Esophagus muscularis mucosa (tissue), 4 donors: ENCODE data around the gene PUM2. TPM values are rescaled to one million over a fixed set of nuclear protein-coding genes. Genes with fewer than 3 reads are reported as not detected.

ENCODE experiments used
- DNase-seq: peaks from one replicate; pipeline ENCODE4 v3.0.0-alpha.2; 2017; ENCODE audit errors: extremely low spot score
- H3K27ac ChIP-seq, 4 donors: fragments of 200-600 bp; sonication (generic); replicated peaks in 1 of 4; 1 replicate in 3 of 4; 2 replicates in 1 of 4; pipeline ENCODE4 v1.5.1; 2016 to 2019; ENCODE audit warnings: mild to moderate bottlenecking in 1 of 4
- H3K27me3 ChIP-seq, 4 donors: fragments of 200-600 bp; sonication (generic); one replicate each; pipeline versions ENCODE4 v1.5.1 to v1.6.0; 2016 to 2019
- H3K36me3 ChIP-seq, 4 donors: fragments of 200-600 bp; sonication (generic); one replicate each; pipeline ENCODE4 v1.5.1; 2016 to 2019
- H3K4me1 ChIP-seq, 4 donors: fragments of 200-600 bp; sonication (generic); one replicate each; pipeline ENCODE4 v1.5.1; 2016 to 2019
- H3K4me3 ChIP-seq, 4 donors: fragments of 200-600 bp; sonication (generic); 1 replicate in 2 of 4; 2 replicates in 2 of 4; pipeline ENCODE4 v1.5.1; 2016 to 2019; ENCODE audit warnings: mild to moderate bottlenecking in 4 of 4, moderate library complexity in 1 of 4
- H3K9me3 ChIP-seq, 4 donors: fragments of 200-600 bp; sonication (generic); 1 replicate in 3 of 4; 2 replicates in 1 of 4; pipeline ENCODE4 v1.5.1; 2016 to 2019
- EP300 ChIP-seq: sonication (generic); formaldehyde crosslinking; IDR thresholded peaks from one replicate; pipeline ENCODE4 v1.6.1; 2017; ENCODE audit warnings: antibody characterized with exemption
- POLR2A ChIP-seq: fragments of 450-650 bp; IDR thresholded peaks from one replicate; pipeline ENCODE4 v1.6.1; 2017; ENCODE audit warnings: antibody characterized with exemption, moderate library complexity, mild to moderate bottlenecking, low read depth
- POLR2AphosphoS5 ChIP-seq, 2 donors: sonication (generic); formaldehyde crosslinking; IDR thresholded peaks; one replicate each; pipeline ENCODE4 v1.6.1; 2017; ENCODE audit warnings: antibody characterized with exemption in 2 of 2
- WGBS: methylation state at CpG from one replicate; pipeline ENCODE4 v1.1.5; 2018; 5-methylcytosine and 5-hydroxymethylcytosine counted together
- intact Hi-C: fragments of 100-400 bp; cut with DNase I; formaldehyde crosslinking; loops from one replicate; pipeline ENCODE4 v1.15.1; 2023
- total RNA-seq, 4 donors: library from RNA; depleted of rRNA; stranded (reverse); fragments of >200 nt; gene quantifications; one replicate each; pipeline versions ENCODE4 v1.1.0 to v1.2.1, GENCODE V29; 2016
- TF ChIP-seq, protein P1 (sequence below), 3 experiments: fragments of 200-600 bp in 2 of 3; fragments of 450-650 bp in 1 of 3; sonication (generic) in 2 of 3; IDR thresholded peaks; one replicate each; pipeline ENCODE4 v1.5.1; 2017 to 2019; ENCODE audit warnings: antibody characterized with exemption in 3 of 3, mild to moderate bottlenecking in 2 of 3, moderate library complexity in 1 of 3

PUM2 gene
- total RNA-seq, 4 donors from 2014 or later, result 73.7 to 113 (median 93.1) TPM

DNA sequence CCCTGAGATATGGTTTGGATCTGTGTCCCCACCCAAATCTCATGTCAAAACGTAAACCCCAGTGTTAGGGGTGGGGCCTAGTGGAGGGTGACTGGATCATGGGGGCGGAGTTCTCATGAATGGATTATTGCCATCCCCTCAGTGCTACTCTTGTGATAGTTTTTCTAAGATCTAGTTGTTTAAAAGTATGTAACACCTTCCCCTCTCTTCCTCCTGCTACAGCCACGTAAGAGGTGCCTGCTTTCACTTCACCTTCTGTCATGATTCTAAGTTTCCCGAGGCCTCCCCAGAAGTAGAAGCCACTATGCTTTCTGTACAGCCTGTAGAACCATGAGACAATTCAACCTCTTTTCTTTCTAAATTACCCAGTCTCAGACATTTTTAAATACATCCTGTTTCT is 16.9 kb downstream of the PUM2 start:
- DNase-seq, result no peak
- Histone ChIP-seq H3K9me3 (peaks cover 0 to 7% (median 0%) of the 10 kb centered on the region in 4 donors), H3K36me3 (no peaks in the 10 kb centered on the region), H3K27me3 (no peaks in the 10 kb centered on the region), H3K4me3 (no peak overlapping the region), H3K27ac (no peak overlapping the region), H3K4me1 (peaks cover 35 to 76% (median 61%) of the 10 kb centered on the region in 4 donors)
- no peak for TF ChIP-seq EP300
- TF ChIP-seq, protein P1, sequence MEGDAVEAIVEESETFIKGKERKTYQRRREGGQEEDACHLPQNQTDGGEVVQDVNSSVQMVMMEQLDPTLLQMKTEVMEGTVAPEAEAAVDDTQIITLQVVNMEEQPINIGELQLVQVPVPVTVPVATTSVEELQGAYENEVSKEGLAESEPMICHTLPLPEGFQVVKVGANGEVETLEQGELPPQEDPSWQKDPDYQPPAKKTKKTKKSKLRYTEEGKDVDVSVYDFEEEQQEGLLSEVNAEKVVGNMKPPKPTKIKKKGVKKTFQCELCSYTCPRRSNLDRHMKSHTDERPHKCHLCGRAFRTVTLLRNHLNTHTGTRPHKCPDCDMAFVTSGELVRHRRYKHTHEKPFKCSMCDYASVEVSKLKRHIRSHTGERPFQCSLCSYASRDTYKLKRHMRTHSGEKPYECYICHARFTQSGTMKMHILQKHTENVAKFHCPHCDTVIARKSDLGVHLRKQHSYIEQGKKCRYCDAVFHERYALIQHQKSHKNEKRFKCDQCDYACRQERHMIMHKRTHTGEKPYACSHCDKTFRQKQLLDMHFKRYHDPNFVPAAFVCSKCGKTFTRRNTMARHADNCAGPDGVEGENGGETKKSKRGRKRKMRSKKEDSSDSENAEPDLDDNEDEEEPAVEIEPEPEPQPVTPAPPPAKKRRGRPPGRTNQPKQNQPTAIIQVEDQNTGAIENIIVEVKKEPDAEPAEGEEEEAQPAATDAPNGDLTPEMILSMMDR (IDR thresholded peaks at IDR 0.05), result no peak
- TF ChIP-seq POLR2A, result no peak
- no peak for TF ChIP-seq POLR2AphosphoS5 (IDR thresholded peaks at IDR 0.05)
- 75% methylated on average over 4 of the region's 4 CpGs for WGBS
- intact Hi-C loops, result no loop called here

DNA sequence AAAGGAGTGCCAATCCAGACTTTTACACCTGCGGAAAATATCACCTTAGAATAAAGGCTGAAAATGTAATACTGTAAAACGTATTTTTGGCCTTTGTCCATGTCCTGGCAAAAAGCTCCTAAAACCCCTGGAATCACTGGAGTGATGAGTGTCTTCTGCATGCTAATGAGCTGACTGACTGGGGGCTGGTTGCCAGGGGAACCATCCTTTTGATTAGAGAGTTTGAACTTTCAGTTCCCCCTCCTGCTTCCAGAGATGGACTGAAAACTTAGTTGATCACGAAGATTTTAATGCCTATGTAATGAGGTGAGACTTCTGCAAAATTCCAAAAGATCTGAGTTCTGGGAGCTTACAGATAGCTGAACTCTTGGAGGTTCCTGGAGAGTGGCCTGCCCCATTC is 20.5 kb downstream of the PUM2 start:
- intact Hi-C loops, result no loop called here
- H3K36me3 ChIP-seq, result peaks cover 0 to 4% (median 0%) of the 10 kb centered on the region in 4 donors
- H3K4me1 ChIP-seq, result peaks cover 13 to 69% (median 55%) of the 10 kb centered on the region in 4 donors
- H3K9me3 ChIP-seq, result peaks cover 0 to 7% (median 0%) of the 10 kb centered on the region in 4 donors
- H3K27me3 ChIP-seq, result no peaks in the 10 kb centered on the region
- 86% methylated on average over 3 of the region's 3 CpGs for WGBS
- no peak for TF ChIP-seq EP300
- no peak for TF ChIP-seq POLR2A
- TF ChIP-seq, protein P1 (IDR thresholded peaks at IDR 0.05), result no peak
- TF ChIP-seq POLR2AphosphoS5 (IDR thresholded peaks at IDR 0.05), result no peak
- no peak overlapping the region for H3K4me3 ChIP-seq
- DNase-seq, result no peak
- H3K27ac ChIP-seq, result no peak overlapping the region

DNA sequence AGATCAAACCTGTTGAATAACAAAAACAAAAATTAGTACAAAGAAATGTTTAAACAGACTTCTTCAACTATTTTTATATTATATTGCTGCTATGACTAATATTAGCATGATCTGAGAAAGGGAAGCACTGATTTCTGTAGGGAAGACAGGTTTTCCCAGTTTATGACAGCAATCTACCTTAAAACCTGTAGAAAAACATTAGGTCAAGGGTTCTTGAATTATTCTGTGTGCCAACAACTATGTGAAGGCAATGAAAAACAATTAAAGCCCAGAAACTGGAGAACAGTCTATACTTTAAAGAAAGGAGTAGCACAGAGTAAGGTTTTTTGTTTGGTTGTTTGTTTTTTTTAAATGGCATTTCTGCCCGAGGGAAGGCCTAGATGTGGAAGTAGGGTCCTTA is 23.3 kb downstream of the PUM2 start:
- TF ChIP-seq EP300 (no peak), POLR2AphosphoS5 (IDR thresholded peaks at IDR 0.05) (no peak), POLR2A (no peak)
- TF ChIP-seq, protein P1 (IDR thresholded peaks at IDR 0.05), result no peak
- H3K4me3 ChIP-seq, result no peak overlapping the region
- 37% methylated on average over 1 of the region's 1 CpG for WGBS
- peaks cover 0 to 7% (median 0%) of the 10 kb centered on the region in 4 donors for H3K9me3 ChIP-seq
- H3K4me1 ChIP-seq, result peaks cover 12 to 65% (median 46%) of the 10 kb centered on the region in 4 donors
- no peak overlapping the region for H3K27ac ChIP-seq
- intact Hi-C loops, result no loop called here
- peaks cover 0 to 18% (median 11%) of the 10 kb centered on the region in 4 donors for H3K36me3 ChIP-seq
- no peaks in the 10 kb centered on the region for H3K27me3 ChIP-seq
- DNase-seq, result no peak

DNA sequence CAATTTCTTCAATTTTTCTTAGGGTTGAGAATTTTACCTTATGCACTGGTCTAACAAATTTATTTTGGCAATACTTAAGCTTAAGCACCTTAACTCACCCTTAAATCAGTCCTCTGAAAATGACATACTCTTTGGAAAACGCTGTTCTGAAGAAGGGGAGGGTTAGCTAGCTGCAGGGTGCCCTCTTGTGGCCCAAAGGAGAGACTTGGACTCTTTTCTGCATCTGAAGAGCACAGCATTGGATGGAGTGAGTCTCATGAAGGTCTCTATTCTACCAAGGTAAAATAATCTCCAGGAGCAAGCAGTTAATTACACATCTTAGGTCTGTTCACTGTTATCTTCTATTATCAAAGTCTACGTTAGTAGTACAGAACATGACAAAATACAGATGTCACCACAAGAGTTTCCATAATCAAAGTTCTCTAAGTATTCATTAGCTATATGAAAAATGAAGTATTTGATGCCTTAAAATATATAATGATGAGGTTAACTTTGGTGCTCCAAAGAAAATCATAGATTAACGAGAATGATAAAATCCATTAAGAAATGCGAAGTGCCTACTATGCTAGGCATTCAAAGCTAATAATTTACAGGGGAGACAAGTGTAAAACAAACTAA is 24.4 kb downstream of the PUM2 start:
- 54% methylated on average over 4 of the region's 4 CpGs for WGBS
- H3K36me3 ChIP-seq, result peaks cover 0 to 28% (median 14%) of the 10 kb centered on the region in 4 donors

More for the DNA sequence above, 24.4 kb downstream of the PUM2 start:
- Histone ChIP-seq H3K4me3 (no peak overlapping the region), H3K27ac (no peak overlapping the region), H3K4me1 (peaks cover 12 to 67% (median 47%) of the 10 kb centered on the region in 4 donors), H3K27me3 (no peaks in the 10 kb centered on the region), H3K9me3 (peaks cover 0 to 7% (median 0%) of the 10 kb centered on the region in 4 donors)
- no peak for TF ChIP-seq POLR2A
- TF ChIP-seq, protein P1 (IDR thresholded peaks at IDR 0.05), result peak; percentile 58 to 78 (median 60)
- TF ChIP-seq POLR2AphosphoS5 (IDR thresholded peaks at IDR 0.05), result no peak
- intact Hi-C loops, result no loop called here
- DNase-seq, result no peak
